ENCODE measurements around the gene FLAD1.

The FLAD1 gene

DNA sequence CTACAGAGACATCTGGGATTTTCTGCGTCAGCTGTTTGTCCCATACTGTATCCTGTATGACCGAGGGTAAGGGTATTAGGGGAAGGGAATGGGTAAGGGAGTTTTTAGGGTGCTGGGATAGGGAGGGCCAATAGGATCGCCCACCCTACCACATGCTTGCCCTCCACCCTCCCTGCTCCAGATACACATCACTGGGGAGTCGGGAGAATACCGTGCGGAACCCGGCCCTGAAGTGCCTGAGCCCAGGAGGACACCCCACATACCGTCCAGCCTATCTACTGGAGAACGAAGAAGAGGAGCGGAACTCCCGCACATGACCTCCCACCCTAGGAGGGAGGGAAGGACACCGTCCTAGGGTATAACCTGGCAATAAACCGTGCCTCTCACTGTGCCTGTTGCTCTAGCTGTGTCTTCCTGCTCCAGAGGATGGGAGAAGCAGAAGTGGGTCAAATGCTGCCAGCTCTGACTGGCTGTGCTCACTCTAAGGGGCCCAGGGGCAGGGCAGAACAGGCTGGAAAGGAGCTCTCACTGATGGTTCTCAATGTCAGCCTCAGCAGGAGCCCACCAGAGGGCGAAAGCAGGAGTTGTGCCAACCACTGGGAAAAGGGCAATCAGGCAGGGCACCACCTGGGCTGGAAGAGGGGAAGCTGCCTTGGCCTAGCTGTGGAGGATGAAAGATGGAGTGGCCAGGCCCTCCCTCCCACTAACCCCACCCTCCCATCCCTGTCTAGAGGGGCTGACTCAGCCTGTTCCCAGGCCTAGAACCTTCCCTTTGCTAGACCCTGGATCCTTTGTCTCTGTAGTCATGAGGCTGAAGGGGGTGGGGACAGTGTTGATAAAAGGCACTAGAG lies 9.8 kb downstream of the FLAD1 start:
- no peak for DNase-seq

GRCh38 chr1:154993572-154994268 lies 10.6 kb downstream of the FLAD1 start, which contains the start of gene LENEP:
Gene LENEP (plus strand): TSS chr1:154993586. CDS start chr1:154993608, 22 bp downstream.
- no peak for DNase-seq

- no peak for DNase-seq
Observed at GRCh38 chr1:154994269-154994587, 11.1 kb downstream of the FLAD1 start.

DNA sequence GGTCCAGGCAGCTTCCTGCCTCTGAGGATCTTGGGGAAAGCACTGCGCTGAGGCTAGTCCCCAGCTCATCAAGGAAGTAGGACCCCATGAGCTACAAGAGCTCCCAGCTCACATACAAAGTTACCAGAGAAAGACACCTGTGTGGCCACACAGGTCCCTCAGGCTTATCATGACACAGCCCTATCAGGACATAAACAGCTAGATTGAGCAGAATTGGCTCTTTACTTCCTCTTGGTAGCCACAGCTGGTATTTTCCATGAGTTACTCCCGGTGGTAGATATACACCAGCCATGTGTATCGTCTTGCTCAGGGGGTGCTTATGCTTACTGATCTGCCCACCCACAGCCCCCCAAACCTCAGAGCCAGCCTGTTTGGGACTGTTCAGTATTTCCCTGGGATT lies 11.4 kb downstream of the FLAD1 start:
- no peak for DNase-seq

- DNase-seq, result peak; percentile 25 to 31
Observed at GRCh38 chr1:154995301-154995983, 12.3 kb downstream of the FLAD1 start.

DNA sequence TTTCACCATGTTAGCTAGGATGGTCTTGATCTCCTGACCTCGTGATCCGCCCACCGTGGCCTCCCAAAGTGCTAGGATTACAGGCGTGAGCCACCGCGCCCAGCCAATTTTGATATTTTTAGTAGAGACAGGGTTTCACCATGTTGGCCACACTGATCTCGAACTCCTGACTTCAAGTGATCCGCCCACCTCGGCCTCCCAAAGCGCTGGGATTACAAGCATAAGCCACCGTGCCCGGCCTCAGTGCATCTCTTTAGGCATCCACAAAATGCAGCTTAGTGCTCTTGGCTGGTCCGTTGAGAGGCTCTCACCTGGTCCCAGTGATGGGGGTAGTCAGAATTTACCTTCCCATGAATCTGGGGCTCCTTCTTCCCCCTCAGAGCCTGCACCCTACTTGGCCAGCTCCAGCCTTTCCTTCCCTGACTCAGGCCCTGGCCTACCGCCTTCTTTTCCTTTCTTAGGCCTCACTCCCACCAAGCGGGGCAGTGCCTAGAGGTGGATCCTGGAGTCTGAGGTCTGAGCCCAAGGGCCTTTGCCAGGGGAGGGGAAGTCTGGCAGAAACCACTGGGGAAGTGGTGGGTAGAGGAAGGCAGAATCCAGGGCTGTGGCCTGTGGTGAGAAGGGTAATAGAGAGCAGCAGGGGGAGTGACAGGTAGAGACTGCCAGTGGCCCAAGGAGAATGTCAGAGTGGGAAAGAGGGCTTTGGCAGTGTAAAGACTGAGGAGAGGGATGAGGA lies 14.0 kb downstream of the FLAD1 start:
- DNase-seq, result peak; percentile 63 to 66

- no peak for DNase-seq
Observed at GRCh38 chr1:154998201-154998780, 15.1 kb downstream of the FLAD1 start.

GRCh38 chr1:154998818-154999570 lies 15.8 kb downstream of the FLAD1 start:
- peak; percentile 61 to 71 for DNase-seq

DNA sequence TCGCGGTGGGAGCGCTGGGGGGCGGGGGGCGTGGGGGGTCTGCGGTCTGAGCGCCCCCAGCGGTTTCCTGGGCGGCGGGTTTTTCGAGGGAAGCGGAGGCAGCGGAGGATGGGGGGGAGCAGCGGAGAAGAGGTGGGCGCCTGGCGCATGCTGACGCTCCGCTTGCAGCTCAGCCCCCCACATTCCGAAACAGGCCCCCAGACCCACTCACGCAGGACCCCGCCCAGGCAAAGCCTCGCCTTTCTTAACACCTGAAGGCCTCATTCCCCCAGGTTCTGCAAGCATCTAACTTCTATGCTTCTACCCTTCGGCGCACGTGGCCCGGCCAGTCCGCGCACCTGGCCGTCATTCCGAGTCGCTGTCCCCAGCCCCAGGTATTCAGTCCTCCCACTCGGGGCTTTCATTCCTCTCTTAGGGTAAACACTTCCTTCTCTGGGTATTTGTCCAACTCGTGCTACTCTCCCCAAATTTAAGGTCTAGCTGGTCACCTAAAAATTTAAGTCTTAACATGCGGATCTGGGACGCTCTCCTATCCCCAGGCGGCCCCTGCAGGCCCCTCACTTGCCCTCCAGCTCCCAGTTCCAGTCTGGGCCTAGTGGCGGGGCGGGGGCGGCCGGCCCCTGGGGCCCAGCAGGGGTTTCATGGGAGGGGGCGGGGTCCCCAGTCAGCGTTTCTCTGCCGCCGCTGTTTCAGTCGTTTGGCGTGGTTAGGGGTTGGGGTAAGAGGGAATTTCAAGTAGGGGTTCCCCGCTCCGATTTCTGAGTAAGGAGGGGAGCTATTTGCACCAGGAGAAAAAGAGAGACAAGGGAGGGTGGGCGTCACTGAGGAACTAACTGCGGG lies 16.6 kb downstream of the FLAD1 start:
- no peak for DNase-seq

DNA sequence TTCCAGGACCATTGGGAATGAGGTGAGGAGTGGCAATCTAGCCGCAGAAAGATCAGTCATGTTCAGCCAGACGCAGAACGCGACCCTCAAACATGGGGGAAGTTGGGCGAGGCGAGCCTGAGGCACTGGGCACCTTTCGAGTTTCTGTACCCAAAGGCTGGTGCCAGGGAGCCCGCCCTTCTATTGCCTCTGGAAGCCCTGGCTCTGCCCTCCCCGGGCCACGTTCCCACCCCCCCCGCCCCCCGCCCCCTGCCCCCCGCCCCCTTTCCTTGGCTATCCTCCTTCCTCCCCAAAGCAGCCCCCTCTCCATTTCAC lies 17.2 kb downstream of the FLAD1 start:
- DNase-seq, result no peak

DNA sequence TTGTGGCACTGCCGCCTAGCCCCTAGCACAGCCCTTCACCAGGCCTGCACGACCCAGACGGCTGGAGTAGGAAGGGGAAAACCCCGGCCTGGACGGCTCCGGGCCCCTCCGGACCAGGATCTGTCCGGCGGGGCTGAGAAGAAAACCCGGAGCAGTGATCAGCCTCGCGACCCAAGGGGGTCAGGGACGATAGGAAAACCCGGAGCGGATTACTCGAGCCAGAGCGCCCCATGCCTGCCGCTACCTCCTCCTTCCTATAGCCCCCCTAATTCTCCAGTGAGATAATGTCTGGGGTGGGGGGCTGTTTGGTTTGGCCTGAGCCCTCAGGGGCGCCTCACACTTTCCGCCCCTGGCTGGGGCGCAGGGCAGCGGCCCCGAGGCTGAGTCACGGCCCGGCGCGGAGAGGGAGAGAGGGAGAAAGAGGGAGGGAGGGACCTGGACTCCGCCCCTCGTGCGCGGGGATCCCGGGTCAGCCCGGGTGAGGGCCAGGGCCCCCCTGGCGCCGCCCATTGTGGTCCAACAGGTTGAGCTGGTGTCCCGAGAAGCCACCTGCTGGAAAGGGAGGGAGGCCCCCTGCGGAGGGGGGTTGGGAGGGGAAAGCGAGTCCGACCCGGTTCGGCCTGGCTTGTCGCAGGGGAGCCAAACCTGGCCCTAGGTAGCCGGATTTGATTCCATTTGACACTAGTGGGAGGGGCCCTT lies 17.7 kb downstream of the FLAD1 start:
- peak; percentile 69 to 72 for DNase-seq

GRCh38 chr1:155001425-155001674 lies 18.2 kb downstream of the FLAD1 start:
- no peak for DNase-seq

DNA sequence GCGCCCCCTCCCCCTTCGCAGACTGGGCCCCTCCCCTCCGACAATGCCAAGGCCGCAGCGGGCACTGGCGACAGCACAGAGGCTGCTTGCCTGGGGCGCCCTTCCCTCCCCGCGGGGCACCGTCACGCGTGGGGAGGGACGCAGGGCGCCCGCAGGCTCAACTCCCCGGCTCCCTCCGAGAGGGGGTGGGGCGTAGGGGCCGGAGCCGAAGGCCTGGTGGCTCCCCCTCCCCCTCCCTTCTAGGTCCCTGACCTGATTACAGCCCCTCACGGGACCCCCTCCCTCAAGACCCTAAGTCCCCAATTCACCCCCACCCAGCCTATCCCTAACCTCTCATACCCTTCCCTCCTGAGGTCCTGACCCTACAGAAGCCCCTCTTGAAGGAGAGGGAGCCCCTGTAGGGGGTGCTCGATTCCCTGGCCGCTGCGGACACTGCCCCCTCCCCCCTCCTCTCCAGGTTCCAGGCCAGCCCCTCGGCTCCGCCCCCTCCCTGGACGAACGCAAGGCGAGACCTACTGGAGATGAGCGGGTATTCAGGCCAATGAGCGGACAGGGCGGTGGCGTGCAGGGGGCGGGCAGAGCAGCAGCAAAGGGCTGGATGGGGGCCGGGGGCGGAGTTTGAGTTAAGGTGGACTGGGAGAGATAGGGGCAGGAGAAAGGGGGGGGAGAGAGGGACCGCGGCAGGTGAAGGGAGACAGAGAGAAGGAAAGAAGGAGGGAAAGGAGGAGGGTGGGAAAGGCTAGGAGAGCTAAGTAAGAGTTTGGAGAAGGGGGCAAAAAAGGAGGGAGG lies 18.7 kb downstream of the FLAD1 start:
- peak; percentile 97 to 98 for DNase-seq

DNA sequence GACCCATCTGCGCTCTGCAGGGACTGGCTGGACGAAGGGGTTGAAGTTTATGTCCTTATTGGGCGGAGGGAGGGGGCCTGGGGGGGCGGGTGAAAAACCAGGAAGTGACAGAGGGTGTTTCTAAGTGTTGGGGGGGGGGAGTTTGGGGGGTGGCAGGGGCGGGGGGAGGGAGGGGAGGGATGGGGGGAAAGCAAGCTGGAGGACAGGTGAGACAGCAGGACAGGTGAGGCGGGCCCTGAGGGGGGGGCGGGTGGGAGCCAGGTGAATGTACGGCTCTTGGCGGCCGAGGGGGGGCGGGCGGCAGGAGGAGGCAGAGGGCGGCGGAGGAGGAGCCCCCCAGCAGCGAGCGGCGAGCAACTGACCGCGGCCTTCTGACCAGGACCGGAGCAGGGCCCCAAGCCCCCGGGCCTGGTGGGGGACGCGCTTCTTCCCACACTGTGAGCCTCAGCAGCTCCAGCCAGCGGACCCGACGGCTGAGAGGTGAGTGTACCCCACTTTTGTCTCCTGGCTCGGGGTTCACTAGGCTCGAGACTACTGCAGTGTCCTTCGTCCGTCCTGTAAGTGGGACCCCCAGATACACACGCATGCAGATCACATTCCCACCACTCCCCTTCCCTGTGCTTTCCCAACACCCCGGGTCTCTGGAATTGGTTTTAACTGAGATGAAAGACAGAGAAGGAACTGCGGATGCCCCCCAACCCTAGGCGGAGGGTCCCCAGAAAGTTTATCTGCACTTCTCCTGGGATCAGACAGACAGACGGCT lies 19.5 kb downstream of the FLAD1 start, which contains the start of gene ZBTB7B:
Gene ZBTB7B (plus strand): TSS at position 339 of the 763 bp plus-strand sequence. CDS start 11,859 bp downstream, outside the sequence.
- DNase-seq, result peak in 1 of 2 experiments; percentile 68

GRCh38 chr1:155003227-155003765 lies 20.2 kb downstream of the FLAD1 start:
- DNase-seq, result no peak

DNA sequence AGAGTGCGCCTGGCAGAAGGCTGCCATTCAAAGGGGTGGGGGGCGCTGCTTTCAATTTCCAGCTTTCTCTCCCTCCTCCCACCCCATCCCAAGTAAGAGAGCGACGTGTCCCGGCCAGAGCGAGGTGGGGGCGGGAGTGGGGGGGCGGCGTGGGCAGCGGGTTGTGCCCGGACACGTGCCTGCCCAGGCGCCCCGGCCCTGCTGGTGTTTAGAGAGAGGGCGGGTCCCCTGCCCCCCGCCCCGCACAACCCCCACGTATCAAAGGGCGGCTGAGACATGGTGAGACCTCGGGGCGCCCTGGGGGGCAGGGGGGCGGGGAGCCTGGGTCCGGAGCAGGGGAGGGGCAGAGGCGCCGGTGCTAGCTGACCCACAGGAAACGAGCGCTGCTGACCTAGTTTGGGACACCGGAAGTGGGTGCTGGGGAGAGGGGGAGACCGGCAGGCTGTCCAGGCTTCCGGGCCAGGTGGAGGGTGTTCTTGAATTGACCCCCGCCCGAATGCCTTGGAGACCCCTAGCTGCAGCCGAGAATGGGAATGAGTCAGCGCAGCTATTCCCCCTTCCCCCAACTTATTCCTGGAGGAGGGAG lies 20.7 kb downstream of the FLAD1 start:
- DNase-seq, result peak; percentile 25 to 35

DNA sequence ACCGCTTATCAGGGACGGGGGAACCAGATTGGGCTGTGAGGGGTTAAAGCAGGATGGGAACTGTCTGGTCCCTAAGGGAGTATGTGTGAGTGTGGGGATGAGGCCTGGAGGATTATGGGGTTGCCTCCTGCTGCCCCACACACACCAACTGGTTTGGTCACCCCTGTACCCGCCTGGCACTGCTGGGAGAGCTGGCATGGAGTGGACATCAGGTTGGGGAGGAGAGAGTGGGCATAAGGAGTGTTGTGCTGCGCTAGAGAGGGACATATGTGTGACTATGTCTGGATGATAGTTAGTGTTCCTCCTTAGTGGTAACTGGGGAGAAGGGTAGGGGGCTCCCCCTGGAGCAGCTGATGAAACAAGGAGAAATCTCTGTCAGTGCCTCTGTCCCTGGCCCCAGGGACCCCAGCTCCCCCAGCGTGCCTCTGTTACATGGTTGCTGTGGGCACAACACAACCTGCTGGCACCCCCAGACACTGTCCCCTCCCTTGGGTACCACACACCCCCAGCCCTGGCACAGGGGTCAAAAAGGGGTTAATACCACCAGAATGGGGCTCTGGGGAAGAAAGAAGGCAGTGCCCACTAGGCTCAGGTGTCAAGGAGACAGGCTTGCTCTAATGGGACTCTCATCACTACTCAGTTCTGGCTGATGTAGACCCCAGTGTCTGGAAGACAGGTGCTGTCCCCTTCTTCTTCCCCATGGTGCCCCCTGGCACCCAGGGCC lies 21.4 kb downstream of the FLAD1 start:
- no peak for DNase-seq
